Esophagus muscularis mucosa (tissue), 4 donors: Measurements from ENCODE around the gene MEGF8. TPM values are rescaled to one million over a fixed set of nuclear protein-coding genes. Genes with fewer than 3 reads are reported as not detected.

ENCODE experiments used
- DNase-seq: peaks from one replicate; pipeline ENCODE4 v3.0.0-alpha.2; 2017; ENCODE audit errors: extremely low spot score
- H3K27ac ChIP-seq, 4 donors: fragments of 200-600 bp; sonication (generic); replicated peaks in 1 of 4; 1 replicate in 3 of 4; 2 replicates in 1 of 4; pipeline ENCODE4 v1.5.1; 2016 to 2019; ENCODE audit warnings: mild to moderate bottlenecking in 1 of 4
- H3K27me3 ChIP-seq, 4 donors: fragments of 200-600 bp; sonication (generic); one replicate each; pipeline versions ENCODE4 v1.5.1 to v1.6.0; 2016 to 2019
- H3K36me3 ChIP-seq, 4 donors: fragments of 200-600 bp; sonication (generic); one replicate each; pipeline ENCODE4 v1.5.1; 2016 to 2019
- H3K4me1 ChIP-seq, 4 donors: fragments of 200-600 bp; sonication (generic); one replicate each; pipeline ENCODE4 v1.5.1; 2016 to 2019
- H3K4me3 ChIP-seq, 4 donors: fragments of 200-600 bp; sonication (generic); 1 replicate in 2 of 4; 2 replicates in 2 of 4; pipeline ENCODE4 v1.5.1; 2016 to 2019; ENCODE audit warnings: mild to moderate bottlenecking in 4 of 4, moderate library complexity in 1 of 4
- H3K9me3 ChIP-seq, 4 donors: fragments of 200-600 bp; sonication (generic); 1 replicate in 3 of 4; 2 replicates in 1 of 4; pipeline ENCODE4 v1.5.1; 2016 to 2019
- CTCF ChIP-seq, 3 experiments: fragments of 200-600 bp in 2 of 3; fragments of 450-650 bp in 1 of 3; sonication (generic) in 2 of 3; IDR thresholded peaks; one replicate each; pipeline ENCODE4 v1.5.1; 2017 to 2019; ENCODE audit warnings: antibody characterized with exemption in 3 of 3, mild to moderate bottlenecking in 2 of 3, moderate library complexity in 1 of 3
- EP300 ChIP-seq: sonication (generic); formaldehyde crosslinking; IDR thresholded peaks from one replicate; pipeline ENCODE4 v1.6.1; 2017; ENCODE audit warnings: antibody characterized with exemption
- POLR2A ChIP-seq: fragments of 450-650 bp; IDR thresholded peaks from one replicate; pipeline ENCODE4 v1.6.1; 2017; ENCODE audit warnings: antibody characterized with exemption, moderate library complexity, mild to moderate bottlenecking, low read depth
- POLR2AphosphoS5 ChIP-seq, 2 donors: sonication (generic); formaldehyde crosslinking; IDR thresholded peaks; one replicate each; pipeline ENCODE4 v1.6.1; 2017; ENCODE audit warnings: antibody characterized with exemption in 2 of 2
- WGBS: methylation state at CpG from one replicate; pipeline ENCODE4 v1.1.5; 2018; 5-methylcytosine and 5-hydroxymethylcytosine counted together
- intact Hi-C: fragments of 100-400 bp; cut with DNase I; formaldehyde crosslinking; loops from one replicate; pipeline ENCODE4 v1.15.1; 2023
- total RNA-seq, 4 donors: library from RNA; depleted of rRNA; stranded (reverse); fragments of >200 nt; gene quantifications; one replicate each; pipeline versions ENCODE4 v1.1.0 to v1.2.1, GENCODE V29; 2016

Gene MEGF8
- total RNA-seq, 4 donors from 2014 or later: 18.2 to 46.2 (median 25.5) TPM

GRCh38 chr19:42284066-42284501 is 41.4 kb upstream of the MEGF8 start:
- TF ChIP-seq POLR2A (no peak), CTCF (IDR thresholded peaks at IDR 0.05) (no peak), EP300 (no peak), POLR2AphosphoS5 (IDR thresholded peaks at IDR 0.05) (no peak)
- peaks cover 20 to 24% (median 23%) of the 10 kb centered on the region in 4 donors for H3K36me3 ChIP-seq
- DNase-seq: no peak
- no peaks in the 10 kb centered on the region for H3K27me3 ChIP-seq
- whole genome bisulfite sequencing: no CpG with 5 or more reads among the region's 76 CpGs
- H3K4me1 ChIP-seq: peaks cover 59 to 73% (median 68%) of the 10 kb centered on the region in 4 donors
- peak overlapping the region; percentile 94 to 99 (median 98) for H3K27ac ChIP-seq
- peak overlapping the region; percentile 63 to 93 (median 70) for H3K4me3 ChIP-seq
- intact Hi-C loops: no loop called here
- no peaks in the 10 kb centered on the region for H3K9me3 ChIP-seq

GRCh38 chr19:42284591-42285341 is 40.7 kb upstream of the MEGF8 start:
- intact Hi-C loops: no loop called here
- TF ChIP-seq POLR2AphosphoS5 (IDR thresholded peaks at IDR 0.05) (no peak), CTCF (IDR thresholded peaks at IDR 0.05) (no peak)

GRCh38 chr19:42285541-42285941 is 39.9 kb upstream of the MEGF8 start:
- Histone ChIP-seq H3K4me1 (peaks cover 51 to 62% (median 57%) of the 10 kb centered on the region in 4 donors), H3K36me3 (peaks cover 34 to 38% (median 38%) of the 10 kb centered on the region in 4 donors), H3K4me3 (peak overlapping the region; percentile 63 to 93 (median 70)), H3K27me3 (no peaks in the 10 kb centered on the region), H3K27ac (peak overlapping the region; percentile 87 to 98 (median 92)), H3K9me3 (no peaks in the 10 kb centered on the region)
- intact Hi-C loops: no loop called here
- 17% methylated on average over 5 of the region's 5 CpGs for WGBS
- DNase-seq: no peak
- TF ChIP-seq POLR2AphosphoS5 (IDR thresholded peaks at IDR 0.05) (no peak), CTCF (IDR thresholded peaks at IDR 0.05) (no peak), POLR2A (no peak), EP300 (no peak)

More at GRCh38 chr19:42284591-42285341, 40.7 kb upstream of the MEGF8 start:
- Histone ChIP-seq H3K27me3 (no peaks in the 10 kb centered on the region), H3K9me3 (no peaks in the 10 kb centered on the region), H3K27ac (peak overlapping the region; percentile 87 to 98 (median 92)), H3K4me3 (peak overlapping the region; percentile 63 to 93 (median 70)), H3K36me3 (peaks cover 26 to 31% (median 30%) of the 10 kb centered on the region in 4 donors), H3K4me1 (peaks cover 52 to 67% (median 61%) of the 10 kb centered on the region in 4 donors)
- no peak for DNase-seq
- WGBS: 4% methylated on average over 23 of the region's 41 CpGs

- peak overlapping the region; percentile 87 to 98 (median 92) for H3K27ac ChIP-seq
- no peak for DNase-seq
Observed at GRCh38 chr19:42285988-42286348, 39.5 kb upstream of the MEGF8 start.

More at GRCh38 chr19:42285988-42286348, 39.5 kb upstream of the MEGF8 start:
- H3K27me3 ChIP-seq: no peaks in the 10 kb centered on the region
- TF ChIP-seq CTCF (IDR thresholded peaks at IDR 0.05) (no peak), POLR2AphosphoS5 (IDR thresholded peaks at IDR 0.05) (no peak), EP300 (no peak), POLR2A (no peak)
- 14% methylated on average over 6 of the region's 6 CpGs for WGBS
- intact Hi-C loops: no loop called here
- peaks cover 36 to 43% (median 42%) of the 10 kb centered on the region in 4 donors for H3K36me3 ChIP-seq
- peaks cover 50 to 62% (median 54%) of the 10 kb centered on the region in 4 donors for H3K4me1 ChIP-seq
- H3K9me3 ChIP-seq: no peaks in the 10 kb centered on the region
- H3K4me3 ChIP-seq: peak overlapping the region; percentile 63 to 93 (median 70)
